ENCODE data around the gene CATSPERZ.
"Not testable (repeated sequence)": the region's sequence is repeated elsewhere in the genome, so short reads cannot be mapped to it uniquely, and the experiment has no call there.

Gene CATSPERZ

GRCh38 chr11:64304316-64305072, 4.3 kb downstream of the CATSPERZ start:
- DNase-seq: peak; percentile 98

GRCh38 chr11:64305075-64305690, 5.0 kb downstream of the CATSPERZ start, which contains the start of gene ESRRA:
Gene ESRRA (plus strand): TSS chr11:64305524. CDS start chr11:64307180, 1,656 bp downstream.
- DNase-seq: peak; percentile 97

GRCh38 chr11:64305691-64306562, 5.8 kb downstream of the CATSPERZ start:
- DNase-seq: no peak

GRCh38 chr11:64306563-64306875, 6.4 kb downstream of the CATSPERZ start:
- DNase-seq: no peak

- DNase-seq: no peak
These were observed 6.9 kb downstream of the CATSPERZ start for GRCh38 chr11:64306876-64307622.

- DNase-seq: not testable (repeated sequence)
These were observed 7.6 kb downstream of the CATSPERZ start for GRCh38 chr11:64307795-64308194.

GRCh38 chr11:64312947-64313346, 12.8 kb downstream of the CATSPERZ start:
- DNase-seq: no peak

GRCh38 chr11:64313491-64314145, 13.5 kb downstream of the CATSPERZ start:
- DNase-seq: no peak

GRCh38 chr11:64314146-64314804, 14.1 kb downstream of the CATSPERZ start:
- no peak for DNase-seq

- no peak for DNase-seq
These were observed 14.8 kb downstream of the CATSPERZ start for GRCh38 chr11:64314805-64315561.

- not testable (repeated sequence) for DNase-seq
These were observed 15.7 kb downstream of the CATSPERZ start for GRCh38 chr11:64315667-64316526.

GRCh38 chr11:64316672-64317324, 16.6 kb downstream of the CATSPERZ start:
- DNase-seq: no peak

GRCh38 chr11:64317325-64317960, 17.3 kb downstream of the CATSPERZ start, which contains the start of gene TRMT112:
Gene TRMT112 (minus strand): TSS chr11:64317559. CDS start chr11:64317526, 33 bp downstream.
- DNase-seq: peak; percentile 82

GRCh38 chr11:64317961-64318765, 18.0 kb downstream of the CATSPERZ start, which contains the start of gene PRDX5:
Gene PRDX5 (plus strand): TSS chr11:64318121. CDS start chr11:64318216, 95 bp downstream.
- DNase-seq: peak; percentile 95

GRCh38 chr11:64318766-64319761, 18.9 kb downstream of the CATSPERZ start:
- no peak for DNase-seq

GRCh38 chr11:64320556-64320955, 20.4 kb downstream of the CATSPERZ start:
- DNase-seq: no peak

All from 8988T (cell line).